Liver (tissue), 9 donors: ENCODE data around the gene MSMB. TPM values are rescaled to one million over a fixed set of nuclear protein-coding genes. Genes with fewer than 3 reads are reported as not detected.

Experiments
- DNase-seq: peaks from one replicate; pipeline ENCODE4 v3.0.0-alpha.2; 2017; ENCODE audit warnings: low spot score
- H3K27ac ChIP-seq, 2 donors: one replicate each; pipeline ENCODE4 v1.7.0; 2013; ENCODE audit warnings: inconsistent platforms in 2 of 2, low read length in 2 of 2, control low read depth in 1 of 2, low read depth in 1 of 2, mild to moderate bottlenecking in 1 of 2
- H3K27me3 ChIP-seq, 4 donors: one replicate each; pipeline versions ENCODE4 v1.6.1 to v1.7.0; 2013; ENCODE audit warnings: low read length in 3 of 4, inconsistent platforms in 1 of 4, mild to moderate bottlenecking in 1 of 4, moderate library complexity in 1 of 4; ENCODE audit not compliant: control insufficient read depth in 4 of 4, insufficient read depth in 4 of 4
- H3K36me3 ChIP-seq, 4 donors: one replicate each; pipeline versions ENCODE4 v1.6.1 to v1.7.0; 2013; ENCODE audit warnings: low read length in 3 of 4, mild to moderate bottlenecking in 3 of 4, low read depth in 1 of 4, moderate library complexity in 1 of 4; ENCODE audit not compliant: control insufficient read depth in 4 of 4, insufficient read depth in 3 of 4
- H3K4me1 ChIP-seq, 4 donors: one replicate each; pipeline versions ENCODE4 v1.6.1 to v1.7.0; 2013; ENCODE audit warnings: low read length in 3 of 4, mild to moderate bottlenecking in 3 of 4, moderate library complexity in 1 of 4; ENCODE audit not compliant: control insufficient read depth in 4 of 4, insufficient read depth in 4 of 4
- H3K4me3 ChIP-seq, 3 donors: one replicate each; pipeline versions ENCODE4 v1.6.1 to v1.7.0; 2013; ENCODE audit warnings: low read length in 3 of 3, control low read depth in 1 of 3, low read depth in 1 of 3, mild to moderate bottlenecking in 1 of 3
- H3K9ac ChIP-seq, 2 donors: one replicate each; pipeline ENCODE4 v1.7.0; 2013; ENCODE audit warnings: low read length in 2 of 2, mild to moderate bottlenecking in 2 of 2, moderate library complexity in 2 of 2, control low read depth in 1 of 2, low read depth in 1 of 2
- H3K9me3 ChIP-seq, 4 donors: one replicate each; pipeline versions ENCODE4 v1.6.1 to v1.7.0; 2013; ENCODE audit warnings: low read length in 3 of 4; ENCODE audit not compliant: control insufficient read depth in 4 of 4
- ATF3 ChIP-seq: IDR thresholded peaks from 2 replicates; pipeline ENCODE4 v1.6.1; 2016; ENCODE audit warnings: antibody characterized with exemption
- CTCF ChIP-seq: fragments of 150-350 bp; IDR thresholded peaks from 2 replicates; pipeline ENCODE4 v1.5.1; 2017; ENCODE audit warnings: improper control_type of control experiment, low read depth, low read length; ENCODE audit not compliant: missing input control
- EGR1 ChIP-seq, 2 donors: IDR thresholded peaks; 2 replicates each; pipeline ENCODE4 v1.6.1; 2016 to 2018; ENCODE audit warnings: antibody characterized with exemption in 2 of 2, low read depth in 2 of 2
- FOXA1 ChIP-seq: IDR thresholded peaks from 2 replicates; pipeline ENCODE4 v1.6.1; 2016; ENCODE audit warnings: antibody characterized with exemption
- FOXA2 ChIP-seq: IDR thresholded peaks from 2 replicates; pipeline ENCODE4 v1.6.1; 2016; ENCODE audit warnings: antibody characterized with exemption
- GABPA ChIP-seq, 2 donors: IDR thresholded peaks in 1 of 2; conservative IDR thresholded peaks in 1 of 2; 2 replicates each; pipeline ENCODE4 v1.6.1; 2016; ENCODE audit warnings: antibody characterized with exemption in 2 of 2, mild to moderate bottlenecking in 1 of 2, moderate library complexity in 1 of 2
- HNF4A ChIP-seq, 2 donors: conservative IDR thresholded peaks; 2 replicates each; pipeline ENCODE4 v1.6.1; 2016; ENCODE audit warnings: antibody characterized with exemption in 2 of 2, mild to moderate bottlenecking in 2 of 2
- HNF4G ChIP-seq: IDR thresholded peaks from 2 replicates; pipeline ENCODE4 v1.6.1; 2016; ENCODE audit warnings: antibody characterized with exemption
- JUND ChIP-seq, 2 donors: IDR thresholded peaks; 2 replicates each; pipeline ENCODE4 v1.6.1; 2016; ENCODE audit warnings: antibody characterized with exemption in 2 of 2
- MAX ChIP-seq: IDR thresholded peaks from 2 replicates; pipeline ENCODE4 v1.6.1; 2016; ENCODE audit warnings: antibody characterized with exemption
- NR2F2 ChIP-seq: IDR thresholded peaks from 2 replicates; pipeline ENCODE4 v1.6.1; 2016; ENCODE audit warnings: antibody characterized with exemption
- RAD21 ChIP-seq, 2 donors: IDR thresholded peaks; 2 replicates each; pipeline ENCODE4 v1.6.1; 2016; ENCODE audit warnings: antibody characterized with exemption in 2 of 2, mild to moderate bottlenecking in 2 of 2
- REST ChIP-seq: IDR thresholded peaks from 2 replicates; pipeline ENCODE4 v1.6.1; 2016; ENCODE audit warnings: antibody characterized with exemption, mild to moderate bottlenecking
- RXRA ChIP-seq, 2 donors: IDR thresholded peaks; 2 replicates each; pipeline ENCODE4 v1.6.1; 2017 to 2018; ENCODE audit warnings: antibody characterized with exemption in 2 of 2, mild to moderate bottlenecking in 1 of 2
- TAF1 ChIP-seq: conservative IDR thresholded peaks from 2 replicates; pipeline ENCODE4 v1.6.1; 2016; ENCODE audit warnings: antibody characterized with exemption, mild to moderate bottlenecking
- YY1 ChIP-seq: IDR thresholded peaks from 2 replicates; pipeline ENCODE4 v1.6.1; 2016; ENCODE audit warnings: antibody characterized with exemption, mild to moderate bottlenecking
- ZBTB33 ChIP-seq: IDR thresholded peaks from 2 replicates; pipeline ENCODE4 v1.6.1; 2016; ENCODE audit warnings: antibody characterized with exemption
- WGBS: extraction: QIAGEN DNeasy Blood & Tissue Kit; methylation state at CpG from one replicate; pipeline ENCODE4 v1.1.7; 2013; 5-methylcytosine and 5-hydroxymethylcytosine counted together
- polyA plus RNA-seq, 2 donors: library from polyadenylated mRNA; stranded (reverse) in 1 of 2; unstranded in 1 of 2; fragments of 200-250 nt in 1 of 2; fragments of >200 nt in 1 of 2; fragmentation: Nextera tagmentation in 1 of 2; extraction: Ambion mirVana in 1 of 2; gene quantifications; one replicate each; pipeline versions ENCODE4 v1.2.1 to v1.2.3, GENCODE V29; 2013 to 2015
- total RNA-seq, 2 donors: library from RNA; depleted of rRNA; stranded (reverse); fragments of >200 nt; gene quantifications; one replicate each; pipeline ENCODE4 v1.2.3, GENCODE V29; 2014
- donor health status: healthy.
- donor health status: healthy.
- donor health status: healthy.
- donor health status: healthy.
- donor health status: healthy.

Gene MSMB
- total and polyA plus RNA-seq, 4 donors = not detected

GRCh38 chr10:46035923-46036849, 9.9 kb downstream of the MSMB start:
- H3K27ac ChIP-seq = peak overlapping the region; percentile 46 to 58
- WGBS = 53% methylated on average over 8 of the region's 8 CpGs
- no peaks in the 10 kb centered on the region for H3K36me3 ChIP-seq
- no peak overlapping the region for H3K9ac ChIP-seq
- no peaks in the 10 kb centered on the region for H3K9me3 ChIP-seq
- TF ChIP-seq FOXA2 (no peak), ZBTB33 (no peak), HNF4G (no peak), TAF1 (no peak), EGR1 (IDR thresholded peaks at IDR 0.05; ENCODE audit: low read depth in 2 of 2) (no peak), REST (no peak), YY1 (peak; percentile 50), CTCF (no peak), HNF4A (conservative IDR thresholded peaks at IDR 0.05) (peak in 1 of 2 donors; percentile 54), RXRA (IDR thresholded peaks at IDR 0.05) (peak in 1 of 2 donors; percentile 43), JUND (IDR thresholded peaks at IDR 0.05) (peak in 1 of 2 donors; percentile 7), GABPA (IDR thresholded peaks at IDR 0.05 in 1 of 2, conservative IDR thresholded peaks at IDR 0.05 in 1 of 2) (peak in 1 of 2 donors; percentile 51), ATF3 (no peak), RAD21 (IDR thresholded peaks at IDR 0.05) (peak in 1 of 2 donors; percentile 38), FOXA1 (no peak), NR2F2 (no peak), MAX (peak; percentile 27)
- no peak for DNase-seq
- H3K4me1 ChIP-seq = peaks cover 7 to 23% (median 10%) of the 10 kb centered on the region in 4 donors
- H3K4me3 ChIP-seq = no peak overlapping the region
- H3K27me3 ChIP-seq = no peaks in the 10 kb centered on the region
